H1 (cell line): Measurements from ENCODE around the gene VSIR. TPM values are rescaled to one million over a fixed set of nuclear protein-coding genes. Genes with fewer than 3 reads are reported as not detected.
A peak's percentile ranks its signal among the peaks of the same experiment; 100 is the strongest.

Source experiments
- CTCF ChIA-PET: fragments of 300-600 bp; sonication (Branson Sonifier 250); formaldehyde crosslinking; loops from one replicate; lab custom pipeline; 2021; ENCODE audit not compliant: partially characterized antibody; lab: Charles Lee
- POLR2A ChIA-PET: fragments of 300-600 bp; sonication (Branson Sonifier 250); formaldehyde crosslinking; loops from one replicate; lab custom pipeline; 2021; ENCODE audit warnings: inconsistent platforms; ENCODE audit not compliant: partially characterized antibody; lab: Charles Lee
- DNase-seq, 2 experiments: peaks; one replicate each; pipeline versions ENCODE4 v3.0.0 to v3.0.0-alpha.2; 2010 to 2022; ENCODE audit warnings: low spot score in 2 of 2, low read depth in 1 of 2, mixed read lengths in 1 of 2
- FAIRE-seq: peaks from 2 replicates; lab custom pipeline; 2011; peaks lifted over from hg19 to GRCh38; lab: Jason Lieb, UNC
- H2AFZ ChIP-seq: 2 replicates; pipeline ENCODE4 v1.8.1; 2012; ENCODE audit warnings: low read length, inconsistent platforms
- H2AK5ac ChIP-seq: 2 replicates; pipeline ENCODE4 v1.6.1; 2013; ENCODE audit warnings: low read depth, low read length
- H2BK120ac ChIP-seq: replicated peaks from 2 replicates; pipeline ENCODE3; 2013; ENCODE audit warnings: low read depth, low read length, inconsistent platforms
- H2BK12ac ChIP-seq: 2 replicates; pipeline ENCODE4 v1.6.1; 2013; ENCODE audit warnings: low read depth, low read length
- H2BK15ac ChIP-seq: 2 replicates; pipeline ENCODE4 v1.6.1; 2013; ENCODE audit warnings: low read length
- H2BK20ac ChIP-seq: 2 replicates; pipeline ENCODE4 v1.6.1; 2013; ENCODE audit warnings: low read length
- H2BK5ac ChIP-seq: 2 replicates; pipeline ENCODE4 v1.6.1; 2013; ENCODE audit warnings: low read depth, low read length
- H3K14ac ChIP-seq: 2 replicates; pipeline ENCODE4 v1.6.1; 2013; ENCODE audit warnings: inconsistent platforms; ENCODE audit not compliant: insufficient read length
- H3K18ac ChIP-seq: 2 replicates; pipeline ENCODE4 v1.6.1; 2013; ENCODE audit warnings: low read length; ENCODE audit errors: extremely low read depth
- H3K23ac ChIP-seq: 2 replicates; pipeline ENCODE4 v1.6.1; 2013; ENCODE audit warnings: inconsistent platforms; ENCODE audit not compliant: insufficient read length
- H3K23me2 ChIP-seq: 2 replicates; pipeline ENCODE4 v1.6.1; 2013; ENCODE audit warnings: low read depth, low read length
- H3K27ac ChIP-seq: 2 replicates; pipeline ENCODE4 v1.6.1; 2011; ENCODE audit warnings: low read depth, low read length, inconsistent platforms
- H3K27me3 ChIP-seq, 4 experiments: replicated peaks in 1 of 4; 1 replicate in 1 of 4; 2 replicates in 3 of 4; pipeline versions ENCODE4 v1.6.1 to v1.8.1; 2011 to 2013; ENCODE audit warnings: low read length in 3 of 4, mild to moderate bottlenecking in 3 of 4, inconsistent platforms in 2 of 4, mixed read lengths in 2 of 4, moderate library complexity in 1 of 4; ENCODE audit not compliant: control insufficient read depth in 3 of 4, insufficient read depth in 3 of 4; ENCODE audit errors: extremely low read depth in 1 of 4
- H3K36me3 ChIP-seq, 4 experiments: 2 replicates each; pipeline versions ENCODE4 v1.6.1 to v1.8.1; 2011 to 2013; ENCODE audit warnings: mild to moderate bottlenecking in 4 of 4, low read length in 3 of 4, moderate library complexity in 2 of 4, control low read depth in 1 of 4, inconsistent platforms in 1 of 4; ENCODE audit not compliant: insufficient read depth in 4 of 4, control insufficient read depth in 2 of 4
- H3K4ac ChIP-seq: replicated peaks from 2 replicates; pipeline ENCODE3; 2013; ENCODE audit warnings: low read length, low read depth, mixed read lengths, inconsistent platforms; ENCODE audit not compliant: insufficient read length
- H3K4me1 ChIP-seq, 4 experiments: replicated peaks in 1 of 4; 1 replicate in 1 of 4; 2 replicates in 3 of 4; pipeline versions ENCODE4 v1.6.1 to v1.8.1; 2011 to 2013; ENCODE audit warnings: low read length in 3 of 4, inconsistent platforms in 2 of 4, mixed read lengths in 1 of 4; ENCODE audit not compliant: insufficient read depth in 4 of 4, control insufficient read depth in 3 of 4
- H3K4me2 ChIP-seq, 2 experiments: 2 replicates each; pipeline versions ENCODE4 v1.6.1 to v1.8.1; 2011 to 2013; ENCODE audit warnings: low read depth in 2 of 2, low read length in 2 of 2, control low read depth in 1 of 2, inconsistent platforms in 1 of 2, mild to moderate bottlenecking in 1 of 2; ENCODE audit not compliant: insufficient read depth in 1 of 2
- H3K4me3 ChIP-seq, 4 experiments: fragments of 200-600, 300-600 bp in 1 of 4; sonication (generic), shearing (Covaris generic), sonication (Bioruptor Twin) in 1 of 4; 2 replicates each; pipeline versions ENCODE4 v1.5.1 to v1.8.1; 2011 to 2016; ENCODE audit warnings: low read length in 4 of 4, low read depth in 3 of 4, control low read depth in 2 of 4, inconsistent platforms in 2 of 4, mild to moderate bottlenecking in 2 of 4, mixed read lengths in 1 of 4, moderate library complexity in 1 of 4; ENCODE audit not compliant: insufficient read depth in 2 of 4; ENCODE audit errors: extremely low read depth in 1 of 4
- H3K56ac ChIP-seq: replicated peaks from 2 replicates; pipeline ENCODE3; 2013; ENCODE audit warnings: low read depth, mild to moderate bottlenecking, mixed read lengths, low read length, inconsistent platforms; ENCODE audit not compliant: insufficient read length
- H3K79me1 ChIP-seq: 2 replicates; pipeline ENCODE4 v1.6.1; 2013; ENCODE audit warnings: low read depth, low read length, control low read depth
- H3K79me2 ChIP-seq, 2 experiments: 2 replicates each; pipeline versions ENCODE4 v1.6.1 to v1.8.1; 2012 to 2013; ENCODE audit warnings: low read length in 2 of 2, mild to moderate bottlenecking in 2 of 2, inconsistent platforms in 1 of 2; ENCODE audit not compliant: insufficient read depth in 2 of 2, control insufficient read depth in 1 of 2
- H3K9ac ChIP-seq, 4 experiments: replicated peaks in 1 of 4; 1 replicate in 1 of 4; 2 replicates in 3 of 4; pipeline versions ENCODE4 v1.6.1 to v1.8.1; 2011 to 2013; ENCODE audit warnings: low read depth in 3 of 4, low read length in 3 of 4, control low read depth in 2 of 4, mild to moderate bottlenecking in 2 of 4, moderate library complexity in 2 of 4, inconsistent platforms in 1 of 4; ENCODE audit errors: extremely low read depth in 1 of 4
- H3K9me3 ChIP-seq, 2 experiments: 2 replicates each; pipeline versions ENCODE4 v1.6.1 to v1.8.1; 2012 to 2013; ENCODE audit warnings: mild to moderate bottlenecking in 2 of 2, moderate library complexity in 2 of 2, control low read depth in 1 of 2, inconsistent platforms in 1 of 2, low read depth in 1 of 2, low read length in 1 of 2, mixed read lengths in 1 of 2; ENCODE audit not compliant: insufficient read depth in 2 of 2
- H4K20me1 ChIP-seq, 2 experiments: replicated peaks in 1 of 2; 2 replicates each; pipeline versions ENCODE3 to v1.8.1; 2011 to 2013; ENCODE audit warnings: inconsistent platforms in 2 of 2, low read length in 2 of 2, mild to moderate bottlenecking in 1 of 2; ENCODE audit not compliant: insufficient read depth in 2 of 2, control insufficient read depth in 1 of 2
- H4K5ac ChIP-seq: 2 replicates; pipeline ENCODE4 v1.6.1; 2013; ENCODE audit warnings: low read length, low read depth, mixed read lengths, inconsistent platforms; ENCODE audit not compliant: insufficient read length
- H4K8ac ChIP-seq: 2 replicates; pipeline ENCODE4 v1.8.0; 2013; ENCODE audit warnings: mild to moderate bottlenecking, moderate library complexity, low read length, inconsistent platforms; ENCODE audit not compliant: insufficient read depth; ENCODE audit errors: extremely low read depth
- H4K91ac ChIP-seq: replicated peaks from 2 replicates; pipeline ENCODE3; 2013; ENCODE audit warnings: low read length, mixed read lengths, inconsistent platforms; ENCODE audit not compliant: insufficient read length
- RBBP5 ChIP-seq: IDR thresholded peaks from 2 replicates; pipeline ENCODE4 v1.7.1; 2012; ENCODE audit warnings: low read depth, mild to moderate bottlenecking, inconsistent platforms, low read length, moderate library complexity, borderline replicate concordance
- TAF1 ChIP-seq: IDR thresholded peaks from 2 replicates; pipeline ENCODE4 v1.6.1; 2011; ENCODE audit warnings: mild to moderate bottlenecking, low read depth, low read length
- TAF7 ChIP-seq: optimal IDR thresholded peaks from 2 replicates; pipeline ENCODE3; 2011; ENCODE audit warnings: low read depth, mild to moderate bottlenecking, inconsistent platforms, low read length, moderate library complexity, borderline replicate concordance
- WGBS, 2 experiments: shearing (Covaris generic) in 1 of 2; methylation state at CpG; one replicate each; pipeline versions ENCODE4 v1.1.6 to v1.1.7; 2013 to 2015; ENCODE audit warnings: low lambda C conversion rate in 2 of 2, mixed read lengths in 2 of 2, inconsistent platforms in 1 of 2, low coverage in 1 of 2, missing lambda C conversion rate in 1 of 2; ENCODE audit not compliant: insufficient replicate concordance in 2 of 2, insufficient coverage in 1 of 2, insufficient read length in 1 of 2; ENCODE audit errors: extremely low coverage in 1 of 2, missing lambda C conversion rate in 1 of 2; 5-methylcytosine and 5-hydroxymethylcytosine counted together
- polyA plus RNA-seq, 7 experiments: library from polyadenylated mRNA; depleted of rRNA in 3 of 7; stranded (reverse) in 5 of 7; unstranded in 2 of 7; fragments of >200 nt in 5 of 7; fragments of 200-250 nt in 2 of 7; gene quantifications; 1 replicate in 5 of 7; 2 replicates in 1 of 7; 4 replicates in 1 of 7; pipeline versions ENCODE4 v1.2.1 to v1.2.3, GENCODE V29; 2011 to 2013; ENCODE audit warnings: missing spikeins in 2 of 7, mixed read lengths in 2 of 7
- total RNA-seq: library from RNA; stranded (reverse); fragmentation: NEBNext Ultra II Directional; extraction: Animal tissue kit (Norgen Biotek cat#: 25700); gene quantifications from 2 replicates; pipeline ENCODE4 v1.2.1, GENCODE V29; 2021

VSIR gene
- total and polyA plus RNA-seq, 2 of the 8 experiments (the other 6 are each of a cell fraction or from before 2014, with no cell fraction given), result 0.33 TPM; not detected in 1

GRCh38 chr10:71772832-71773220 lies 494 bp downstream of the VSIR start:
- H3K79me1 ChIP-seq, result no peaks in the 10 kb centered on the region
- WGBS, 2 experiments, result 75% methylated on average over 4 of the region's 4 CpGs; no CpG with 5 or more reads in 1 of the 2 experiments
- peak overlapping the region; percentile 50 to 71 for H3K4me2 ChIP-seq
- H2BK12ac ChIP-seq, result no peak overlapping the region
- no peak overlapping the region for H2BK20ac ChIP-seq
- H3K4me3 ChIP-seq, result peak overlapping the region; percentile 34 to 66 (median 36); a peak in 6 of 8 replicates
- H3K4ac ChIP-seq, result no peak overlapping the region
- H4K8ac ChIP-seq, result no peak overlapping the region; the same call in 1 of the 2 replicates
- H3K36me3 ChIP-seq, result no peaks in the 10 kb centered on the region
- no peak for FAIRE-seq
- no peak overlapping the region for H4K5ac ChIP-seq
- no peak for DNase-seq
- H3K23me2 ChIP-seq, result no peaks in the 10 kb centered on the region; the same call in 1 of the 2 replicates
- no peak overlapping the region for H2BK120ac ChIP-seq
- ChIA-PET POLR2A (interaction anchor here (0.7 to 1.5 kb wide), 3 partner anchors 42 to 480 kb away, joined by 3 to 4 read pairs (median 3); partner anchors contain the start of gene PSAP), CTCF (interaction anchor here (0.6 to 7.1 kb wide), 39 partner anchors 8 to 443 kb away, joined by 3 to 44 read pairs (median 4); partner anchors contain the start of genes ANAPC16 and ASCC1)
- no peak overlapping the region for H2AFZ ChIP-seq
- no peaks in the 10 kb centered on the region for H3K79me2 ChIP-seq
- 0 out of 7 replicates have a peak overlapping the region, but pooled peaks of 1 of the 4 experiments have one; percentile 8 for H3K9ac ChIP-seq
- H3K27me3 ChIP-seq, result peaks cover 3 to 23% (median 16%) of the 10 kb centered on the region in 4 experiments; a peak in 6 of 7 replicates
- H2BK15ac ChIP-seq, result no peak overlapping the region
- no peak overlapping the region for H3K56ac ChIP-seq
- no peak overlapping the region for H2AK5ac ChIP-seq
- no peak overlapping the region for H2BK5ac ChIP-seq
- no peak overlapping the region for H3K14ac ChIP-seq
- H4K20me1 ChIP-seq, result peaks cover 0 to 2% of the 10 kb centered on the region in 2 experiments
- no peak overlapping the region for H3K23ac ChIP-seq
- no peak overlapping the region for H4K91ac ChIP-seq
- H3K4me1 ChIP-seq, result peaks cover 0 to 7% (median under 1%) of the 10 kb centered on the region in 4 experiments; a peak in 3 of 7 replicates
- H3K18ac ChIP-seq, result no peak overlapping the region
- H3K27ac ChIP-seq, result no peak overlapping the region
- 0 out of 4 replicates have a peak, but pooled peaks cover 0 to 6% of the 10 kb centered on the region in 2 experiments for H3K9me3 ChIP-seq
- TF ChIP-seq TAF1 (no peak), TAF7 (no peak), RBBP5 (no peak)
